B cell (primary cell): ENCODE data around the gene HTR4. TPM values are rescaled to one million over a fixed set of nuclear protein-coding genes. Genes with fewer than 3 reads are reported as not detected.

Source experiments
- ATAC-seq: fragments of 200-7000 bp; cut with Tn5 transposase; one replicate; pipeline ENCODE4 v1.10.0; 2021; ENCODE audit warnings: low read depth, mild to moderate bottlenecking, moderate number of reproducible peaks, moderate library complexity
- CTCF ChIA-PET: fragments of 350-600 bp; sonication (Branson Sonifier 250); formaldehyde crosslinking; loops from one replicate; lab custom pipeline; 2021; ENCODE audit warnings: antibody characterized with exemption, inconsistent platforms; lab: Charles Lee
- POLR2A ChIA-PET: fragments of 350-600 bp; sonication (Branson Sonifier 250); formaldehyde crosslinking; loops from one replicate; lab custom pipeline; 2021; ENCODE audit warnings: antibody characterized with exemption; lab: Charles Lee
- DNase-seq: peaks from one replicate; pipeline ENCODE4 v3.0.0; 2013
- H2AFZ ChIP-seq: 2 replicates; pipeline ENCODE4 v1.6.1; 2012; ENCODE audit warnings: mild to moderate bottlenecking, low read depth, low read length; ENCODE audit not compliant: insufficient read depth, poor library complexity, severe bottlenecking
- H3K27ac ChIP-seq, 2 donors: 1 replicate in 1 of 2; 2 replicates in 1 of 2; pipeline ENCODE4 v1.5.1; 2012 to 2013; ENCODE audit warnings: low read length in 2 of 2, mild to moderate bottlenecking in 2 of 2, moderate library complexity in 1 of 2
- H3K27me3 ChIP-seq, 4 experiments: fragments of 200-600 bp in 1 of 4; sonication (generic) in 1 of 4; replicated peaks in 1 of 4; 1 replicate in 2 of 4; 2 replicates in 2 of 4; pipeline versions ENCODE4 v1.6.1 to v1.7.0; 2013 to 2016; ENCODE audit warnings: low read length in 3 of 4, mild to moderate bottlenecking in 2 of 4, mixed read lengths in 1 of 4, moderate library complexity in 1 of 4; ENCODE audit not compliant: insufficient read depth in 4 of 4, control insufficient read depth in 3 of 4; ENCODE audit errors: control extremely low read depth in 1 of 4
- H3K36me3 ChIP-seq, 2 experiments: replicated peaks in 1 of 2; 1 replicate in 1 of 2; 2 replicates in 1 of 2; pipeline versions ENCODE4 v1.6.1 to v1.7.1; 2013; ENCODE audit warnings: low read length in 1 of 2; ENCODE audit not compliant: insufficient read depth in 2 of 2, control insufficient read depth in 1 of 2; ENCODE audit errors: control extremely low read depth in 1 of 2, extremely low read depth in 1 of 2
- H3K4me1 ChIP-seq, 2 donors: fragments of 200-600 bp in 1 of 2; sonication (generic) in 1 of 2; 1 replicate in 1 of 2; 2 replicates in 1 of 2; pipeline versions ENCODE4 v1.5.1 to v1.6.1; 2013 to 2017; ENCODE audit warnings: low read length in 2 of 2; ENCODE audit not compliant: control insufficient read depth in 2 of 2, insufficient read depth in 2 of 2
- H3K4me2 ChIP-seq: replicated peaks from 2 replicates; pipeline ENCODE3; 2012; ENCODE audit warnings: mild to moderate bottlenecking, low read depth, low read length; ENCODE audit not compliant: poor library complexity, severe bottlenecking
- H3K4me3 ChIP-seq, 5 experiments: fragments of 200-600 bp in 1 of 5; sonication (generic) in 1 of 5; 1 replicate in 3 of 5; 2 replicates in 2 of 5; pipeline versions ENCODE4 v1.5.1 to v1.7.0; 2011 to 2016; ENCODE audit warnings: low read length in 4 of 5, mild to moderate bottlenecking in 4 of 5, low read depth in 2 of 5, control low read depth in 1 of 5, moderate library complexity in 1 of 5; ENCODE audit not compliant: insufficient read depth in 1 of 5; ENCODE audit errors: control extremely low read depth in 1 of 5, extremely low read depth in 1 of 5
- H3K79me2 ChIP-seq: fragments of 200-600 bp; sonication (generic); one replicate; pipeline ENCODE4 v1.6.0; 2016; ENCODE audit warnings: low read length; ENCODE audit not compliant: control insufficient read depth, insufficient read depth
- H3K9ac ChIP-seq: fragments of 200-600 bp; sonication (generic); 2 replicates; pipeline ENCODE4 v1.6.1; 2017; ENCODE audit warnings: mild to moderate bottlenecking, low read length, moderate library complexity
- H3K9me3 ChIP-seq, 3 donors: one replicate each; pipeline versions ENCODE4 v1.6.1 to v1.7.1; 2013; ENCODE audit warnings: low read length in 2 of 3; ENCODE audit not compliant: control insufficient read depth in 2 of 3, insufficient read depth in 1 of 3; ENCODE audit errors: control extremely low read depth in 1 of 3
- H4K20me1 ChIP-seq: 2 replicates; pipeline ENCODE4 v1.6.0; 2012; ENCODE audit warnings: mild to moderate bottlenecking, low read length; ENCODE audit not compliant: insufficient read depth, control insufficient read depth, poor library complexity, severe bottlenecking
- H3K27ac Mint-ChIP-seq: one replicate; pipeline ENCODE4 v1.8.0; 2021; ENCODE audit warnings: mixed read lengths
- H3K27me3 Mint-ChIP-seq: one replicate; pipeline ENCODE4 v1.8.0; 2021; ENCODE audit warnings: mixed read lengths
- H3K4me1 Mint-ChIP-seq: one replicate; pipeline ENCODE4 v1.8.0; 2021; ENCODE audit warnings: mixed read lengths
- H3K4me3 Mint-ChIP-seq: one replicate; pipeline ENCODE4 v1.8.0; 2021; ENCODE audit warnings: mixed read lengths
- H3K9me3 Mint-ChIP-seq: one replicate; pipeline ENCODE4 v1.8.0; 2022; ENCODE audit warnings: mixed read lengths; ENCODE audit not compliant: insufficient read depth
- CTCF ChIP-seq: fragments of 200-600 bp; IDR thresholded peaks from one replicate; pipeline ENCODE4 v1.8.0; 2022; ENCODE audit warnings: antibody characterized with exemption, mild to moderate bottlenecking
- EZH2 ChIP-seq: IDR thresholded peaks from 2 replicates; pipeline ENCODE4 v1.6.1; 2012; ENCODE audit warnings: borderline replicate concordance, low read depth, mild to moderate bottlenecking, moderate library complexity, low read length; ENCODE audit not compliant: insufficient read depth, poor library complexity, severe bottlenecking
- WGBS: methylation state at CpG from one replicate; pipeline ENCODE4 v1.1.5; 2013; ENCODE audit warnings: missing lambda C conversion rate; ENCODE audit not compliant: insufficient coverage; 5-methylcytosine and 5-hydroxymethylcytosine counted together
- intact Hi-C: fragments of 100-400 bp; cut with micrococcal nuclease; formaldehyde crosslinking; loops from one replicate; pipeline ENCODE4 v1.10.0; 2022
- polyA plus RNA-seq: library from polyadenylated mRNA; depleted of rRNA; stranded (reverse); fragments of >200 nt; gene quantifications from 2 replicates; pipeline ENCODE4 v1.2.3, GENCODE V29; 2012
- total RNA-seq, 2 donors: library from RNA; stranded (reverse); fragments of 120-200 nt in 1 of 2; gene quantifications; 1 replicate in 1 of 2; 2 replicates in 1 of 2; pipeline versions ENCODE4 v1.2.3 to v1.2.4, GENCODE V29; 2013 to 2022

Gene HTR4
- total and polyA plus RNA-seq, 2 donors (not counting 1 experiment from before 2014, with no cell fraction given) = not detected

- Histone ChIP-seq H4K20me1 (no peaks in the 10 kb centered on the region), H3K79me2 (no peaks in the 10 kb centered on the region), H3K4me2 (no peak overlapping the region), H3K4me3 (no peak overlapping the region), H3K4me1 (no peaks in the 10 kb centered on the region), H2AFZ (no peak overlapping the region), H3K9me3 (no peaks in the 10 kb centered on the region), H3K36me3 (no peaks in the 10 kb centered on the region), H3K27me3 (no peaks in the 10 kb centered on the region), H3K27ac (no peak overlapping the region), H3K9ac (no peak overlapping the region)
- whole genome bisulfite sequencing = 30% methylated on average over 2 of the region's 8 CpGs
- ATAC-seq (no peak), DNase-seq (no peak)
- no peaks in the 10 kb centered on the region for H3K4me1 Mint-ChIP-seq
- POLR2A ChIA-PET = no interaction called here
- CTCF ChIA-PET = no interaction called here
- no peak overlapping the region for H3K27ac Mint-ChIP-seq
- TF ChIP-seq EZH2 (no peak), CTCF (no peak)
- peaks cover 7% of the 10 kb centered on the region for H3K27me3 Mint-ChIP-seq
- no peak overlapping the region for H3K4me3 Mint-ChIP-seq
- intact Hi-C loops = no loop called here
- H3K9me3 Mint-ChIP-seq = no peaks in the 10 kb centered on the region
Observed at GRCh38 chr5:148632255-148633066, 21.9 kb downstream of the HTR4 start.

GRCh38 chr5:148626986-148627385 is 27.3 kb downstream of the HTR4 start:
- Mint-ChIP-seq H3K9me3 (no peaks in the 10 kb centered on the region), H3K27ac (no peak overlapping the region), H3K4me3 (no peak overlapping the region), H3K4me1 (no peaks in the 10 kb centered on the region), H3K27me3 (peaks cover 8% of the 10 kb centered on the region)
- 34% methylated on average over 2 of the region's 5 CpGs for WGBS
- intact Hi-C loops = no loop called here
- H2AFZ ChIP-seq = no peak overlapping the region
- ChIA-PET POLR2A (no interaction called here), CTCF (no interaction called here)
- no peak overlapping the region for H3K4me3 ChIP-seq
- H3K79me2 ChIP-seq = no peaks in the 10 kb centered on the region
- H3K4me1 ChIP-seq = no peaks in the 10 kb centered on the region
- TF ChIP-seq EZH2 (no peak), CTCF (no peak)
- no peaks in the 10 kb centered on the region for H4K20me1 ChIP-seq
- H3K9ac ChIP-seq = no peak overlapping the region
- H3K4me2 ChIP-seq = no peak overlapping the region
- no peaks in the 10 kb centered on the region for H3K36me3 ChIP-seq
- DNase-seq (no peak), ATAC-seq (no peak)
- H3K27ac ChIP-seq = no peak overlapping the region
- H3K9me3 ChIP-seq = no peaks in the 10 kb centered on the region
- peaks cover 0 to 4% (median 0%) of the 10 kb centered on the region in 4 experiments for H3K27me3 ChIP-seq
